GM18498 (cell line): Measurements from ENCODE around the gene MFNG.

Experiments used
- ATAC-seq: cut with Tn5 transposase; IDR thresholded peaks from one replicate; pipeline ENCODE4 v1.9.1; 2021; ENCODE audit warnings: mild to moderate bottlenecking, moderate library complexity; ENCODE audit not compliant: unreplicated experiment

Gene MFNG

GRCh38 chr22:37427135-37427710 lies 59.0 kb downstream of the MFNG start, which contains the start of gene ELFN2:
TSS of gene ELFN2 (minus strand) at chr22:37427479. CDS start at chr22:37375534, 51,945 bp downstream.
- ATAC-seq, result no peak

- ATAC-seq, result no peak
These were observed 59.5 kb downstream of the MFNG start for GRCh38 chr22:37426706-37427134.

- no peak for ATAC-seq
These were observed 60.1 kb downstream of the MFNG start for GRCh38 chr22:37425800-37426705.

- no peak for ATAC-seq
These were observed 60.8 kb downstream of the MFNG start for GRCh38 chr22:37425369-37425768.

GRCh38 chr22:37423283-37423682 lies 62.9 kb downstream of the MFNG start:
- no peak for ATAC-seq

GRCh38 chr22:37421468-37421877 lies 64.7 kb downstream of the MFNG start:
- ATAC-seq, result no peak

- ATAC-seq, result no peak
These were observed 65.3 kb downstream of the MFNG start for GRCh38 chr22:37420686-37421467.

- ATAC-seq, result no peak
These were observed 66.1 kb downstream of the MFNG start for GRCh38 chr22:37419969-37420685.

GRCh38 chr22:37419370-37419968 lies 66.7 kb downstream of the MFNG start:
- ATAC-seq, result no peak
